Lower lobe of right lung (tissue), 2 donors: ENCODE measurements around the gene TCTN1. TPM values are rescaled to one million over a fixed set of nuclear protein-coding genes. Genes with fewer than 3 reads are reported as not detected.
"Not testable (repeated sequence)": the region's sequence is repeated elsewhere in the genome, so short reads cannot be mapped to it uniquely, and the experiment has no call there.

Source experiments
- ATAC-seq, 2 donors: fragments of 200-7000 bp; cut with Tn5 transposase; one replicate each; pipeline ENCODE4 v1.9.1; 2020 to 2022; ENCODE audit warnings: mild to moderate bottlenecking in 2 of 2, moderate library complexity in 2 of 2
- DNase-seq: peaks from one replicate; pipeline ENCODE4 v3.0.0-alpha.2; 2020
- H3K27ac ChIP-seq: fragments of 200-600 bp; one replicate; pipeline ENCODE4 v1.8.0; 2022
- H3K27me3 ChIP-seq: fragments of 200-600 bp; one replicate; pipeline ENCODE4 v1.8.0; 2022; ENCODE audit warnings: low read depth
- H3K36me3 ChIP-seq: fragments of 200-600 bp; one replicate; pipeline ENCODE4 v1.8.0; 2022; ENCODE audit warnings: mild to moderate bottlenecking
- H3K4me1 ChIP-seq: fragments of 200-600 bp; one replicate; pipeline ENCODE4 v1.8.0; 2022
- H3K4me3 ChIP-seq: fragments of 200-600 bp; one replicate; pipeline ENCODE4 v1.8.0; 2022; ENCODE audit warnings: mild to moderate bottlenecking
- H3K9me3 ChIP-seq: fragments of 200-600 bp; one replicate; pipeline ENCODE4 v1.8.0; 2022
- CTCF ChIP-seq: fragments of 200-600 bp; IDR thresholded peaks from one replicate; pipeline ENCODE4 v1.8.0; 2022; ENCODE audit warnings: antibody characterized with exemption, mild to moderate bottlenecking
- intact Hi-C: fragments of 100-400 bp; cut with DNase I; formaldehyde crosslinking; loops from one replicate; pipeline ENCODE4 v1.11.0; 2022
- total RNA-seq: library from RNA; stranded (reverse); fragmentation: NEBNext Ultra II Directional; extraction: Animal tissue kit (Norgen Biotek cat#: 25700); gene quantifications from one replicate; pipeline ENCODE4 v1.2.1, GENCODE V29; 2021
- donor health status: DM: no; HTN: yes; CAD: no; lungs with severe emphysema.

The TCTN1 gene
- total RNA-seq, 1 donor from 2014 or later: 40.1 TPM

- H3K4me3 ChIP-seq: no peak overlapping the region
- peak in 1 of 2 donors; percentile 26 for ATAC-seq
- TF ChIP-seq CTCF: no peak
- no peaks in the 10 kb centered on the region for H3K4me1 ChIP-seq
- H3K36me3 ChIP-seq: peaks cover 59% of the 10 kb centered on the region
- no peaks in the 10 kb centered on the region for H3K9me3 ChIP-seq
- no peak for DNase-seq
- H3K27me3 ChIP-seq: no peaks in the 10 kb centered on the region
- no peak overlapping the region for H3K27ac ChIP-seq
- intact Hi-C loops: no loop called here
These were observed 33.7 kb downstream of the TCTN1 start for GRCh38 chr12:110647631-110648040.

GRCh38 chr12:110649341-110649847 is 35.5 kb downstream of the TCTN1 start:
- H3K36me3 ChIP-seq: peaks cover 58% of the 10 kb centered on the region
- no peaks in the 10 kb centered on the region for H3K9me3 ChIP-seq
- no peak for ATAC-seq
- no peak overlapping the region for H3K4me3 ChIP-seq
- H3K4me1 ChIP-seq: no peaks in the 10 kb centered on the region
- no peak overlapping the region for H3K27ac ChIP-seq
- TF ChIP-seq CTCF: no peak
- no peaks in the 10 kb centered on the region for H3K27me3 ChIP-seq
- intact Hi-C loops: no loop called here
- DNase-seq: no peak

- peaks cover 32% of the 10 kb centered on the region for H3K36me3 ChIP-seq
- H3K27me3 ChIP-seq, H3K4me3 ChIP-seq, H3K27ac ChIP-seq, ATAC-seq, DNase-seq, H3K9me3 ChIP-seq, H3K4me1 ChIP-seq, intact Hi-C loops: not testable (repeated sequence)
These were observed 40.3 kb downstream of the TCTN1 start for GRCh38 chr12:110654238-110654637.

- peaks cover 14% of the 10 kb centered on the region for H3K36me3 ChIP-seq
- H3K4me1 ChIP-seq: no peaks in the 10 kb centered on the region
- H3K27ac ChIP-seq: no peak overlapping the region
- no peak overlapping the region for H3K4me3 ChIP-seq
- intact Hi-C loops: no loop called here
- H3K9me3 ChIP-seq: no peaks in the 10 kb centered on the region
- no peak for TF ChIP-seq CTCF
- ATAC-seq (no peak), DNase-seq (no peak)
- H3K27me3 ChIP-seq: no peaks in the 10 kb centered on the region
These were observed 42.2 kb downstream of the TCTN1 start for GRCh38 chr12:110656071-110656655.

- no peak for DNase-seq
These were observed 43.8 kb downstream of the TCTN1 start for GRCh38 chr12:110657747-110658146.

More at GRCh38 chr12:110657747-110658146, 43.8 kb downstream of the TCTN1 start:
- H3K9me3 ChIP-seq: no peaks in the 10 kb centered on the region
- peaks cover 7% of the 10 kb centered on the region for H3K36me3 ChIP-seq
- no peaks in the 10 kb centered on the region for H3K27me3 ChIP-seq
- no peak for TF ChIP-seq CTCF
- no peak overlapping the region for H3K4me3 ChIP-seq
- no peaks in the 10 kb centered on the region for H3K4me1 ChIP-seq
- ATAC-seq: no peak
- intact Hi-C loops: no loop called here
- H3K27ac ChIP-seq: no peak overlapping the region
